Sigmoid colon (tissue), 4 donors: ENCODE data around the gene COL4A2.

ENCODE experiments used
- EP300 ChIP-seq, 4 donors: sonication (generic); formaldehyde crosslinking; IDR thresholded peaks; one replicate each; pipeline ENCODE4 v1.6.1; 2017; ENCODE audit warnings: antibody characterized with exemption in 4 of 4
- POLR2A ChIP-seq, 2 donors: fragments of 450-650 bp; IDR thresholded peaks; one replicate each; pipeline ENCODE4 v1.6.1; 2016; ENCODE audit warnings: antibody characterized with exemption in 2 of 2, mild to moderate bottlenecking in 2 of 2, moderate library complexity in 2 of 2
- POLR2AphosphoS5 ChIP-seq, 4 donors: sonication (generic); formaldehyde crosslinking; IDR thresholded peaks; one replicate each; pipeline ENCODE4 v1.6.1; 2017; ENCODE audit warnings: antibody characterized with exemption in 4 of 4
- TF ChIP-seq, protein P1 (sequence below), 4 experiments: fragments of 450-650 bp in 3 of 4; fragments of 200-600 bp in 1 of 4; IDR thresholded peaks; one replicate each; pipeline ENCODE4 v1.5.1; 2016 to 2019; ENCODE audit warnings: antibody characterized with exemption in 4 of 4, mild to moderate bottlenecking in 3 of 4, moderate library complexity in 2 of 4

DNA sequence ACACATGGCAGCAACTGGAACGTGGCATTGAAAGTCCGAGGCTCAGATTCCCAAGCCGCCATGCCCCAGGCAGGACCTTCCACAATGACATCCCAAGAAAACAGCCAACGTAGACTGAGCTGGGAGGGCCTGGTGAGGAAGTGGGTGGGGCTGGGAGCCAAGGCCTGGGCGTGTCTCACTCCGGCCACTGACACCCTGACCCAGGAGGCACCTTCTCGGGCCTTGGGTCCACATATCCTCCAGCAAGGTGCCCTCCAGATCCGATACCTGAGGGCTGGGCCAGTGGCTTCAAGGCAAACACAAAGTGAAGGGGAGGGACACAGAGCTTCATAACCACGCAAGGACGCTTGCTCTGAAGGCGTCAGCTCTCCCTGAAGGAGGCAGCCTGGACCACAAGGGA, 211.5 kb downstream of the COL4A2 start:
- TF ChIP-seq, protein P1, sequence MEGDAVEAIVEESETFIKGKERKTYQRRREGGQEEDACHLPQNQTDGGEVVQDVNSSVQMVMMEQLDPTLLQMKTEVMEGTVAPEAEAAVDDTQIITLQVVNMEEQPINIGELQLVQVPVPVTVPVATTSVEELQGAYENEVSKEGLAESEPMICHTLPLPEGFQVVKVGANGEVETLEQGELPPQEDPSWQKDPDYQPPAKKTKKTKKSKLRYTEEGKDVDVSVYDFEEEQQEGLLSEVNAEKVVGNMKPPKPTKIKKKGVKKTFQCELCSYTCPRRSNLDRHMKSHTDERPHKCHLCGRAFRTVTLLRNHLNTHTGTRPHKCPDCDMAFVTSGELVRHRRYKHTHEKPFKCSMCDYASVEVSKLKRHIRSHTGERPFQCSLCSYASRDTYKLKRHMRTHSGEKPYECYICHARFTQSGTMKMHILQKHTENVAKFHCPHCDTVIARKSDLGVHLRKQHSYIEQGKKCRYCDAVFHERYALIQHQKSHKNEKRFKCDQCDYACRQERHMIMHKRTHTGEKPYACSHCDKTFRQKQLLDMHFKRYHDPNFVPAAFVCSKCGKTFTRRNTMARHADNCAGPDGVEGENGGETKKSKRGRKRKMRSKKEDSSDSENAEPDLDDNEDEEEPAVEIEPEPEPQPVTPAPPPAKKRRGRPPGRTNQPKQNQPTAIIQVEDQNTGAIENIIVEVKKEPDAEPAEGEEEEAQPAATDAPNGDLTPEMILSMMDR (IDR thresholded peaks at IDR 0.05) = no peak
- TF ChIP-seq POLR2A (IDR thresholded peaks at IDR 0.05) (no peak), POLR2AphosphoS5 (IDR thresholded peaks at IDR 0.05) (peak in 1 of 4 donors; percentile 14), EP300 (IDR thresholded peaks at IDR 0.05) (no peak)
